Keratinocyte (primary cell): Measurements from ENCODE around the gene AKNA. TPM values are rescaled to one million over a fixed set of nuclear protein-coding genes. Genes with fewer than 3 reads are reported as not detected.

Source experiments
- DNase-seq: peaks from one replicate; pipeline ENCODE4 v3.0.0-alpha.2; 2011; ENCODE audit warnings: low read depth, missing footprints, low spot score
- FAIRE-seq: peaks from 2 replicates; lab custom pipeline; 2011; peaks lifted over from hg19 to GRCh38; lab: Jason Lieb, UNC
- H2AFZ ChIP-seq: 2 replicates; pipeline ENCODE4 v1.6.0; 2012; ENCODE audit warnings: low read length, control low read depth, inconsistent platforms; ENCODE audit not compliant: control insufficient read depth
- H3K27ac ChIP-seq: 2 replicates; pipeline ENCODE4 v1.5.1; 2011; ENCODE audit warnings: low read length; ENCODE audit not compliant: control insufficient read depth, insufficient read depth
- H3K27me3 ChIP-seq: 3 replicates; pipeline ENCODE4 v1.6.0; 2011; ENCODE audit warnings: low read length; ENCODE audit not compliant: control insufficient read depth, insufficient read depth; ENCODE audit errors: extremely low read depth
- H3K36me3 ChIP-seq, 2 experiments: 2 replicates in 1 of 2; 3 replicates in 1 of 2; pipeline ENCODE4 v1.5.1; 2011; ENCODE audit warnings: low read length in 2 of 2, mild to moderate bottlenecking in 1 of 2; ENCODE audit not compliant: control insufficient read depth in 2 of 2, insufficient read depth in 2 of 2; ENCODE audit errors: extremely low read depth in 1 of 2
- H3K4me1 ChIP-seq: 3 replicates; pipeline ENCODE4 v1.5.1; 2011; ENCODE audit warnings: low read length; ENCODE audit not compliant: control insufficient read depth, insufficient read depth; ENCODE audit errors: extremely low read depth
- H3K4me2 ChIP-seq: 3 replicates; pipeline ENCODE4 v1.6.0; 2011; ENCODE audit warnings: low read depth, low read length; ENCODE audit not compliant: control insufficient read depth, insufficient read depth; ENCODE audit errors: extremely low read depth
- H3K4me3 ChIP-seq, 3 experiments: fragments of 200-600 bp in 1 of 3; sonication (generic) in 1 of 3; 2 replicates in 2 of 3; 3 replicates in 1 of 3; pipeline ENCODE4 v1.5.1; 2011 to 2016; ENCODE audit warnings: low read length in 3 of 3, mild to moderate bottlenecking in 3 of 3, control low read depth in 2 of 3, inconsistent platforms in 1 of 3, low read depth in 1 of 3, mixed read lengths in 1 of 3, mixed run types in 1 of 3, moderate library complexity in 1 of 3; ENCODE audit not compliant: control insufficient read depth in 2 of 3, insufficient read depth in 2 of 3; ENCODE audit errors: extremely low read depth in 1 of 3
- H3K79me2 ChIP-seq: 2 replicates; pipeline ENCODE4 v1.6.0; 2012; ENCODE audit warnings: low read length; ENCODE audit not compliant: control insufficient read depth, insufficient read depth
- H3K9ac ChIP-seq: 3 replicates; pipeline ENCODE4 v1.6.0; 2011; ENCODE audit warnings: low read length; ENCODE audit not compliant: control insufficient read depth, insufficient read depth; ENCODE audit errors: extremely low read depth
- H3K9me1 ChIP-seq: 3 replicates; pipeline ENCODE4 v1.6.0; 2011; ENCODE audit warnings: low read length; ENCODE audit not compliant: control insufficient read depth, insufficient read depth; ENCODE audit errors: extremely low read depth
- H3K9me3 ChIP-seq: 2 replicates; pipeline ENCODE4 v1.5.1; 2012; ENCODE audit warnings: low read depth, low read length; ENCODE audit not compliant: control insufficient read depth
- H4K20me1 ChIP-seq: 3 replicates; pipeline ENCODE4 v1.6.0; 2011; ENCODE audit warnings: low read length; ENCODE audit not compliant: control insufficient read depth, insufficient read depth; ENCODE audit errors: extremely low read depth
- EZH2 ChIP-seq: IDR thresholded peaks from one replicate; pipeline ENCODE4 v1.6.1; 2012; ENCODE audit warnings: inconsistent platforms, mild to moderate bottlenecking, low read length, moderate library complexity
- dilution Hi-C: fragments of 300-500 bp; cut with MboI; formaldehyde crosslinking; loops from one replicate; pipeline ENCODE4 v1.7.0; 2020; ENCODE audit warnings: low sequenced_read_pairs; ENCODE audit not compliant: extremely low pct_ligation_motif_present
- polyA plus RNA-seq, 5 experiments: library from polyadenylated mRNA; depleted of rRNA in 3 of 5; stranded (reverse) in 3 of 5; stranded (forward) in 1 of 5; unstranded in 1 of 5; fragments of >200 nt; gene quantifications; 1 replicate in 1 of 5; 2 replicates in 3 of 5; 3 replicates in 1 of 5; pipeline versions ENCODE4 v1.2.1 to v1.2.3, GENCODE V29; 2011 to 2012; ENCODE audit warnings: missing spikeins in 2 of 5, low read depth in 1 of 5, low replicate concordance in 1 of 5
- TF ChIP-seq, protein P1 (sequence below), 3 experiments: IDR thresholded peaks in 1 of 3; conservative IDR thresholded peaks in 1 of 3; optimal IDR thresholded peaks in 1 of 3; 2 replicates in 2 of 3; 3 replicates in 1 of 3; pipeline versions ENCODE3 to v1.5.1; 2011; ENCODE audit warnings: low read length in 3 of 3, mild to moderate bottlenecking in 3 of 3, moderate library complexity in 2 of 3, control low read depth in 1 of 3, inconsistent platforms in 1 of 3; ENCODE audit not compliant: insufficient read depth in 2 of 3; ENCODE audit errors: extremely low read depth in 1 of 3

Gene AKNA
- polyA plus RNA-seq, 1 donor (not counting 4 experiments of a cell fraction or from before 2014, with no cell fraction given) = 0.79 TPM

- H3K4me2 ChIP-seq = no peak overlapping the region
- no peak overlapping the region for H3K27ac ChIP-seq
- H3K4me3 ChIP-seq = no peak overlapping the region
- FAIRE-seq = no peak
- no peaks in the 10 kb centered on the region for H3K27me3 ChIP-seq
- H3K9me3 ChIP-seq = no peaks in the 10 kb centered on the region
- no peak overlapping the region for H2AFZ ChIP-seq
- no peak for DNase-seq
- no peaks in the 10 kb centered on the region for H3K9me1 ChIP-seq
- H3K79me2 ChIP-seq = no peaks in the 10 kb centered on the region
- dilution Hi-C loops = no loop called here
- no peak for TF ChIP-seq EZH2
- TF ChIP-seq, protein P1, sequence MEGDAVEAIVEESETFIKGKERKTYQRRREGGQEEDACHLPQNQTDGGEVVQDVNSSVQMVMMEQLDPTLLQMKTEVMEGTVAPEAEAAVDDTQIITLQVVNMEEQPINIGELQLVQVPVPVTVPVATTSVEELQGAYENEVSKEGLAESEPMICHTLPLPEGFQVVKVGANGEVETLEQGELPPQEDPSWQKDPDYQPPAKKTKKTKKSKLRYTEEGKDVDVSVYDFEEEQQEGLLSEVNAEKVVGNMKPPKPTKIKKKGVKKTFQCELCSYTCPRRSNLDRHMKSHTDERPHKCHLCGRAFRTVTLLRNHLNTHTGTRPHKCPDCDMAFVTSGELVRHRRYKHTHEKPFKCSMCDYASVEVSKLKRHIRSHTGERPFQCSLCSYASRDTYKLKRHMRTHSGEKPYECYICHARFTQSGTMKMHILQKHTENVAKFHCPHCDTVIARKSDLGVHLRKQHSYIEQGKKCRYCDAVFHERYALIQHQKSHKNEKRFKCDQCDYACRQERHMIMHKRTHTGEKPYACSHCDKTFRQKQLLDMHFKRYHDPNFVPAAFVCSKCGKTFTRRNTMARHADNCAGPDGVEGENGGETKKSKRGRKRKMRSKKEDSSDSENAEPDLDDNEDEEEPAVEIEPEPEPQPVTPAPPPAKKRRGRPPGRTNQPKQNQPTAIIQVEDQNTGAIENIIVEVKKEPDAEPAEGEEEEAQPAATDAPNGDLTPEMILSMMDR (optimal IDR thresholded peaks at IDR 0.05 in 1 of 3, IDR thresholded peaks at IDR 0.05 in 1 of 3, conservative IDR thresholded peaks at IDR 0.05 in 1 of 3; ENCODE audit: extremely low read depth in 1 of 3, insufficient read depth in 2 of 3, low read length in 3 of 3) = no peak
- no peaks in the 10 kb centered on the region for H4K20me1 ChIP-seq
- no peaks in the 10 kb centered on the region for H3K4me1 ChIP-seq
- no peaks in the 10 kb centered on the region for H3K36me3 ChIP-seq
- H3K9ac ChIP-seq = no peak overlapping the region
These were observed 45.3 kb upstream of the AKNA start for GRCh38 chr9:114433086-114433485.

GRCh38 chr9:114432323-114433067, 44.7 kb upstream of the AKNA start:
- Histone ChIP-seq H3K4me2 (no peak overlapping the region), H3K4me1 (no peaks in the 10 kb centered on the region), H3K27me3 (no peaks in the 10 kb centered on the region), H3K4me3 (no peak overlapping the region), H4K20me1 (no peaks in the 10 kb centered on the region), H3K9me3 (no peaks in the 10 kb centered on the region), H3K27ac (no peak overlapping the region), H3K9me1 (no peaks in the 10 kb centered on the region), H2AFZ (no peak overlapping the region), H3K9ac (no peak overlapping the region), H3K79me2 (no peaks in the 10 kb centered on the region), H3K36me3 (no peaks in the 10 kb centered on the region)
- FAIRE-seq (no peak), DNase-seq (no peak)
- TF ChIP-seq, protein P1 (optimal IDR thresholded peaks at IDR 0.05 in 1 of 3, IDR thresholded peaks at IDR 0.05 in 1 of 3, conservative IDR thresholded peaks at IDR 0.05 in 1 of 3; ENCODE audit: extremely low read depth in 1 of 3, insufficient read depth in 2 of 3, low read length in 3 of 3) = no peak
- dilution Hi-C loops = no loop called here
